DMS53 (cell line): Measurements from ENCODE around the gene SMG6.
"Not testable (repeated sequence)": the region's sequence is repeated elsewhere in the genome, so short reads cannot be mapped to it uniquely, and the experiment has no call there.

Source experiments
- DNase-seq: peaks from one replicate; lab custom pipeline; 2025; lab: John Stamatoyannopoulos, UW

The SMG6 gene

DNA sequence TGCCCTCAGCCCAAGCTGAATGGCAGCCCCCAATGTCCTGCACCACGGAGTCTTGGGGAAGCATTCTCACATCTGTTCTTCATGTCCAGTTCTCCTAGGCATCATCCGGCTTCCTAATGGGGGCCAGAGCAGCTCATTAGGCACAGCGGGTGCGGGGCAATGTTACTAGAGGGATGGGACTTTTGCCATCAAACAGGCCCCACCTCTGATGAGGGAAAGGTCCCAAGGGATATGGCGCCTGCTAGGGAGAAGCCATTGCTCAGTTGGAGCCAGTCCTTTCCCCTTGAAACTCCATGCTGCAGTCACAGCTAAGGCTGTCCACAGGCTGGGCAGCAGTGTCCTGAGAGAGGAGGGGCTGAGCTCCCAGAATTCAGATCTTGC is 275.4 kb downstream of the SMG6 start:
- DNase-seq = no peak

DNA sequence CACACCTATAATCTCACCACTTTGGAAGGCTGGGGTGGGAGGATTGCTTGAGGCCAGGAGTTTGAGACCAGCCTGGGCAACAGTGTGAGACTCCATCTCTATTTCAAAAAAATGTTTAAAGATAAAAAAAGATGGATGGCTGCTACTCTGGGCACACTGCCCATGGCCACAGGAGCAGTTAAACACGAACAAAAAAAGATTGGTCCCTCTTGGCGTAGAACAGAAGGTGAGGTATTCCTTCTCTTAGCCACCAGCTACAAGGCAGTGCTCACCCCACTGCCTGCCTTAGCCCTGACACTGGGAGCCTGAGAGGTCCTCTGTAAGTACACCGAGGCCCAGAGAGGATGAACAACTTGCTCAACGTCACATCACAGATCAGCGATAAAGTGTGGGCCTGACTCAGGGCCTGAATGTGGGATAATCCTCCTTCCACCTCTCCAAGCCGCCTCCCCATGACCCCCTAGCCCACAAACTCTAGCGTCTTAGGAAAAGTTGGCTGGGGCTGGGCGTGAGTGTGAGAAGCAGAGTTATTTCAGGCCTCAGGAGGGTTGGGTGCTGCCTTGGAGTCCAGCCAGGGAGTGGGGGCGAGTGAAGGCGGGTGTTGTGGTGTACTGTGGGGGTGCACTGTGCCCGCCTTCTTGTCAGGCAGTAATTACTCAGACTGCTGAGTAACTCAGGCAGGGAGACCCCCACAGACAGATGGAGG is 275.9 kb downstream of the SMG6 start:
- DNase-seq = no peak

- DNase-seq = peak; percentile 82
Observed at GRCh38 chr17:2025622-2026309, 277.8 kb downstream of the SMG6 start.

DNA sequence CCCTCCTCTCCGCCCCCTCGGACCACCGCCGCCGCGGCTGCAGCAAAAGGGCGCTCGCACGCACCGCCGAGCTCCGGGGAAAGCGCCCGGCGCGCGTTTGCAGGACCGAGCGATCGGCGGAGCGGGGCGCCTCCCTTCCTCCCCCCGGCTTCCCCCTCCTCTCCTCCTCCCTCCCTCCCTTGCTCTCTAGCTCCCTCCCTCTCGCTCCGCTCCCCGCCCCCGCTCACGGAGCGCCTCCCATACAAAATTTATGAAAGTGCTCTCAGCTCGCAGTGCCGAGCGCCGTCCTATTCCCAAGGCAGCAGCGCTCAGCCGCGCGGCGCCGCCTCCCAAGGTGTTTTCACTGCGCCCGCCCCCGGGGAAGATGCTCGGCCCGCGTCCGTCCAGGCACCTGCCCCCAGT is 278.4 kb downstream of the SMG6 start, which contains the start of gene RTN4RL1:
Gene RTN4RL1 (minus strand): TSS at position 115 of the 402 bp plus-strand sequence. CDS start 469 bp downstream, outside the sequence.
- DNase-seq = peak; percentile 65

DNA sequence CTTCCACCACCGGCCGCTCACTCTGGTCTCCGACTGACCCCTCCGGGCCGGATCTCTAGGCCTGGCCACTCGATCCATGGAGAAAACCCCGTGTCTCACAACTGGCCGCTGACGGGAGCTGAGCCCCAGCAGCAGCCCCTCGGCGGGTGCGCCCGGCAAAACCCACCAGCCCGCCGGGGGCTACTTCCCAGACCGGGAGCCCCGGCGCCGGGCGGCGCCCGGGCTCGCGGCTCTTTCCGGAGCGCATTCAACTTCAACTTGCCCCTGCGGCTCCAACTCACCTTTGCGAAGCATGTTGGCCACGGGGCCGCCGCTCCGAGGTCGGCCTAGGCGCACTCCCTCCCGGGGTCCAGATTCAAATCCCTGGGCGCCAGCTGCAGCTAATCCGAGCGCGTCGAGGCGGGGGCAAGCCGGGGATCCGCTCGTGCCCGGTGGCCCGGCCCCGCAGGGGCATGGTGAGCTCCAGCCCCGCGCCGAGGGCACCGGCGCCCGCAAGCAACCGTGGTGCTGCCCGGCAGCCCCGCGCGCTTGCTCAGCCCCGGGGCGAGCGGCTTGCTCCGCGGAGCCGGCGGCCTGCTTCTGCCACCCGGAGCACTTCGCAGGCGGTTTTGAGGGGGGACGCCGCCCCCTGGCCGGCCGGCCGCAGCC is 278.9 kb downstream of the SMG6 start:
- DNase-seq = peak; percentile 28

DNA sequence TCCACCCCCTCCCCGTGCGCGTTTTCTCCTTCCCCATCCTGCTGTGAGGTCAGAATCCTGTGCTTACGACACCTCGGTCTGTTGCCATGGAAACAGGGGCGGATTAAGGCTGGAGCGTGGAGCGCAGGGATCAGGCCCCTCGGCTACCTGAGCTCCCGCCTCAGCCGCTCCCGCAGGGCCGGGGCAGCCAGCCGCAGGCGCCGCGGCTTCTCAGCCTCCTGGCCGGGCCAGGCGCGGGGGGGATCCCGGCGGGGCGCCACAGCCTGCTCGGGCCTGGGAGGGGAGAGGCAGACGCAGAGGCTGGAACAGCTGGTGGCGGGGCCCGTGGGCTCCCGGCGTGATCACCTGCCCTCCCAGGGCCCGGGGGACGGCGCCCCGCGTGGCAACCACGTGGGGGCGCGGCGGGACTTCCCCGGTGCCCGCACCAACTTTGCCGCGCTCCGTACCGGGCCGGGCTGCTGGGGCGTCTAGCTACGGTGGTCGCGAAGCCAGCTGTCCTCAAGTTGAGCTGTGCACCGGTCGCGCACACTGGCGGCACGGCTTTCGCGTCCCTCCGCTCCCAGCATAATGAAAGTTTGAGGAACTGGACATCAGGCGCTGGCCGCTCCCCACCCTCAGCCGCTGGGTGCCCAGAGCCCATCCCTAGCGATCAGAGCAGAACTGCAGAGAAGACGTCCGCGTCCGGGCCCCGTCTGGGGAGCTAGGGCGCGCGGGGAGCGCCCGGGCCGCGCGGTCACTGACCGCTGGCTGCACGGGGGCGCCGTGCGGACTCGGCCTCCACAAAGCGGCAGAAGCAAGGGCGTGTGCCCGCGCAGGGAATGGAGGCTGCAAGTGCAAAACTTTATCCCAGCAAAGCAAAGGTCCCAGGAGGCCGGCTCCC is 279.7 kb downstream of the SMG6 start:
- peak; percentile 87 for DNase-seq

- DNase-seq = no peak
Observed at GRCh38 chr17:2023256-2023655, 280.3 kb downstream of the SMG6 start.

DNA sequence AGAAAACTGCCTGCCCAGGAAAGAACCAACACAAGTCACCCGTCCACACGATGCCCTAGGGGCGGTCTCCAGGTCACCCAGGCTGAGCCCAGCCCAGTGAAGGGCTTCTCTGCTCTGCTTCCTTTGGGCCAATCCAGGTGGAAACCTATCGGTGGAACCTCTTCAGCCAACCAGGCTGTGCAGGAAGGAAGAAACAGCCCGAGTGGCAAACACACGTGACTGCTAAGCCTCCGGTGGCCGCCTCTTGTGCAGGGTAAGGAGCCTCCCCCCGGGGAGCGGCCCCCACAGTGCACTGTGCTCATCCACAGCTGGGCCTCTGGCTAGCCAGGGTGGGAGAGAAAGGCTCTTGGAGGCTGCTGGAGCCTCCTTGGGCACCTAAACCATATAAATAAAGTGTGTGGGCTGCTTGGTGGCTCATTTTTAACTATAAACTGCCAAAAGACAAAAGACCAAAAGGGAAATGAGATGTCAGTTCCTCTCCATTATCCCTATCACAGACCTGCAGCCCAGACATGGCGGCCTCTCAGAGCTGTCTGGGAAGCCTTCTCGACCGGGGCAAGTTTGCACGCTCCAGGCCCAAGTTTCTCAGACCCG is 280.8 kb downstream of the SMG6 start:
- DNase-seq = peak; percentile 28

DNA sequence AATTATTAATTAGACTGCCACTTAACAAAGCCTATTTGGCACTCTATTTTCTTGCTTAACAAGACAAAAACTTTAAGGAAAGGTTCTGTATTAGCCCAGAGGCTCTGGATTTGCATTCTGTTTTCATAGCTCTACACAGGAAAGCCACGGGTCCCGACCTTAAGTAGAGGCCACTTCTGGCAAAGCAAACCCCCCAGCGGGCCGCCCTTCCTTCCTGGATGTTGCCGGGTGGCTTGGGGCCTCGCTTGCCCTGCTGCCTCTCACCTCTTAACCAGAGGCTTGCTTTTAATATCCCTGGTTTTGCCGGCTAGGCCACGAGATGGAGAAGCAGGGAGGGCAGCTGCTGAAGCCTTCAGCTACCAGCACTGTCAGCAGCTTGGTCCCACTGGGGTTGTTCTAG is 282.9 kb downstream of the SMG6 start:
- no peak for DNase-seq

GRCh38 chr17:2019723-2020122 is 283.9 kb downstream of the SMG6 start:
- DNase-seq = no peak

DNA sequence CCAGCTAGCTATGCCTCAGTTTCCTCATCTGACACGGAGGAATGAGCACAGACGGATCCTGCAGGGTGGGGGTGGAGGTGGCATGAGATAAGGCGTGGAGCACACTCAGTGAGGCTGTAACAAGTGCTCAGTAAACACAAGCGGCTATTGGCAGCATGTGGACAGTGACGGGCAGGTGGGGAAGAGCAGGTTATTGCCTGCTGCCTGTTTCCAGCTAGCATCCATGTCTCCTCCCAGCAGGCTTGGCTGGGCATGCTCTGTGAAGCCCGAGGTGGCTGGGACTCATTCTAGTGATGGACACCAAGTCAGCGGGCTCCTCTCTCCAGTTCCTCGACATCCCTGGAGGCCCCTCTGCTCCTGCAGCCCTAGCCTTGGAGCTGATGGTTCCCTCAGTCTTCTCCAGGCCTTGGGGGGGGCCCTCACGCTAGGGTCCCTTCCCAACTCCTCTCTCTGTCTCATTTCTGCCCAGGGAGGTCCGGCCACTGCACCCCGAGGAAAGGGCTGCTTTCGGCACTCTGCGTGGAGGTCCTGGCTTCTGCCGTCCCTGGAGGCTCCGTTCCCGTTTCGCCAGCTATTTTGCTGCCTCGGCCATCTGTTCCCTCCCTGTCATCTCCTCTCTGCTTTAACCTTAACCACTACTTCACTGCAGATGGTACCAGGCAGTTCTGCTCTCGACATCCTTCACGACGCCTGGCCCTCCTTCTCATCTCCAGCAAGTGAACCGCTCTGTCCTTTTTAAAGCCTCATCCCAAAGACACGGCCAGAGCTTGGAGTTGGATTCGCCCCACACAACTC is 284.7 kb downstream of the SMG6 start:
- peak; percentile 91 for DNase-seq

DNA sequence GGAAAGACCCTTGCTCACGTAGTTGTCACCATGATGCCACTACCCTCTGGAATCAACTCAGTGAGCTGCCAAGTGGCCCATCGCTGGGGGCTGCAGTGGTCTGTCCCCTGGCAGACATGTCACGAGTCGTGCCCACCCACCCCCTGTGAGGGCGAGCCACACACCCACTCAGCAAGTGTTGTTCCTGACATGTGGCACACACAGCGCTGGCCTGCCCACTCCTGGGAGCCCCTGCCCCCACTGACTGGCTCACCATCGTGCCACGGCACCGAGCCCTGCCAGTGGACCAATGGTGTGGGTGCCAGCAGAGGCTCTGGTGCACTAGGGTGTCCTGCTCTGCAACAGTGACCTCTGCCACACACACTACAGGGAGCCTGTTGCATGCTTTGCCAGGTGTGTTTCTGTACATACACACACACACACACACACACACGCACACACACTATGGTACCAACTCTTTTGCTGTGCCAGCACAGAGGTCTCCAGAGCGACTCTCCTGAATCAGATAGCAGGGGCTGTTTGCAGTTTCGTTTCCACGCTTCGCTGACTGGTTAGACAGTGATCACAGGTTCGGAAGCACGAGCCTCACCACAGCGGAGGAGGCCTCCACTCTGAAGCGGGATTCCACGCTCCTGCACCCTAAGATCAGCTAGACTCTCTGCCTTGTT is 286.2 kb downstream of the SMG6 start:
- peak; percentile 25 for DNase-seq

GRCh38 chr17:2016494-2016893 is 287.1 kb downstream of the SMG6 start:
- no peak for DNase-seq

DNA sequence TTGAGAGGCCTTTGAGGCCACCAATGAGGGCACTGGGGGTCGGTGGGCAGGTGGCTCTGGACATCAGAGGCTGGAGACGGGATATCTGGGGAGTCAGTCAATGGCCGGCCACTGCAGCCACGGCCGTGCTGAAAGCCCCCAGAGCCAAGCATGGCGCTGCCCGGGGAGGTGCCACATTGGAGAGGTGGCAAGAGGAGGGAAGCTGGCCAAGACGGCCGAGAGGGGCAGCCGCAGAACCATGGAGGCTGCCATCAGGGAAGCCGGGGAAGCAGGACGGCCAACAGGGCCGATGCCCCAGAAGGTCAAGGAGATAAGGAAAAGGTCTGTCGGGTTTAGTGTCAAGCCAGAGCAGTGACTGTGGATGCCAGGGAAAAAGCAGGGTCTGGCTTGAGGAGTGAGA is 288.3 kb downstream of the SMG6 start:
- no peak for DNase-seq

DNA sequence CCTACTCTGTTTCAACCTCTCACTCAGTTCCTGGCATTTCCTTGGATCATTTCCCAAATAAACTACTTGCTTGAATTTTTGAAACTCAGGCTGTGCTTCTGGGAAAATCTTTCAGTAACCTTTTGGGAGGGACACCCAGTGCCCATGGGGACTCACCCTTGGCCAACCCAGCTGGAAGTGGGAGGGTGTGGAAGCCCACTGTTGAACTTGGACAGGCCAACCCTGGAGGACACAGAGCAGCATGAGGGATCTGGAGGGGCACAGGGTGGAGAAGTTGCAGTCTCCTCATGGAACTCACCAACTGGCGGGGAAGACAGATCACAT is 289.6 kb downstream of the SMG6 start:
- DNase-seq = no peak

DNA sequence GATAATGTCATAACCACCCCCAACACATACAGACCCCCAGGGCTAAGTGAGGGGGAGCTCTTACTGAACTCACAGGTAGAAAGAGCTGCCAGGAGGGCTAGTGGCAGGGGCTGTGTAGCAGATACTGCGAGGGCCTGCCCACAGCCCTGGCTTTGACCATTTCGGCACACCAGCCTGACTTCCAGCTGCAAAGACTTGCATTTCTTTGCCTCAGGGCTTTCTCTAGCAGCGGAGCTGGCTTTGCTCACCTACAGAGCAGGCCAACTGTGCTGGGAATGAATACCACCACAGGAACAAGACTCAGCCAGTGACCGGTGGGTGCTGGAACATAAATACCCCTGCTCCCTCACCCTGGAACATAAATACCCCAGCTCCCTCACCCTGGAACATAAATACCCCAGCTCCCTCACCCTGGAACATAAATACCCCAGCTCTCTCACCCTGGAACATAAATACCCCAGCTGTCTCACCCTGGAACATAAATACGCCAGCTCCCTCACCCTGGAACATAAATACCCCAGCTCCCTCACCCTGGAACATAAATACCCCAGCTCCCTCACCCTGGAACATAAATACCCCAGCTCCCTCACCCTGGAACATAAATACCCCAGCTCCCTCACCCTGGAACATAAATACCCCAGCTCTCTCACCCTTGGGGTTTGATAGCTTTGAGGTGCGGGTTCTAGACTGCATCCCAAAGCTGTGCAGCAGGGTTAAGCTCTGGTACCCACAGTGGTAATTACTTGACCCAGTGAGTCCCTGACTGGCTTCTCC is 290.2 kb downstream of the SMG6 start:
- not testable (repeated sequence) for DNase-seq

- DNase-seq = no peak
Observed at GRCh38 chr17:2012499-2012898, 291.1 kb downstream of the SMG6 start.

DNA sequence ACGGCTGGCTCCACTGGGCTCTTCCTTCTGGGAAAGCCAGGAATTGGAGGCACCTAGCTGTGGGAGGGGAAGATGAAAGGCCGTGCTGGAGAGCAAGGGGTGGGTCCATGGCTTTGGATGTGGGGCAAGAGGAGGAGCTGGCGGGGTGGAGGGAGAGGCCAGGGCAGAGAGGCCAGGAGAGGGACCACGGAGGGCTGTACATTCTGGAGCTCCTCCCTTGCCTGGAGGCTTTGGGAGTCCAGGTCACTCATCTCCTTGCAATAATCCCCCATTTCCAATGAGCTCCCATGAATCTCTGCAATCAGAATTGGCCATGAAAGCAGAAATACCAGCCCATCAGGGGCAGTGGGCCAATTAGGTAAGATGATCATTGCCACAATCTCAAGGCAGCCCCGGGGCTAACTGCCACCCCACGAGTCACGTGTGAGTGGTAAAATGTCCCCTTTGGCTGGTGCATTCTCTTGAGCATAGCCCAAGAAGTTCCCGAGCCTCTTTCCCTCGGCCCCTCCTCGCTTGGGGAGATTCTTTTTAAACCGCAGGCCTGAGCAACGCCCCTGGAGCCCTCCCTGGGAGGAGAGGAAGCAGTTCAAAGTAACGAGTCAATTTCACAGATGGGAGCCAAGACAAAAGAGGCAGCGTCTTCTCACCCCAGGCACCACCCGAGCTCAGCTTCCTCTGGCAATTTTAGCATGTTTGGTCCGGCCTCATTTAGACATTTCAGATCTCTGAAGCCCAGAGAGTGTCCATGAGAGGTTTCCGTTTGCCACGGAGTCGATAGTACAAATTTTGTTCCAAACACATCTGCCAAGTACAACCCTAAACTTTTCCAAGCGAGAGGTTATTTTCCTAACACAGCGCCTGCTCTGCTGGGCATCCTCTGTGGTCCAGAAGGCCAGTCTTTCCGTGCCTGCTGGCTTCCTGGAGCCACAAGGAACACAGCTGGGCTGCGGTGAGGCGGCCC is 291.9 kb downstream of the SMG6 start:
- DNase-seq = no peak
